ENCODE measurements around the gene PLEKHM2.

PLEKHM2 gene

GRCh38 chr1:15762546-15762945 lies 78.4 kb downstream of the PLEKHM2 start:
- no peak for DNase-seq

- DNase-seq = peak; percentile 57
These were observed 80.2 kb downstream of the PLEKHM2 start for GRCh38 chr1:15764269-15764764.

GRCh38 chr1:15764890-15765289 lies 80.8 kb downstream of the PLEKHM2 start:
- no peak for DNase-seq

GRCh38 chr1:15765495-15766194 lies 81.5 kb downstream of the PLEKHM2 start:
- DNase-seq = no peak

GRCh38 chr1:15767941-15768340 lies 83.8 kb downstream of the PLEKHM2 start:
- DNase-seq = no peak

GRCh38 chr1:15768388-15768787 lies 84.3 kb downstream of the PLEKHM2 start:
- DNase-seq = no peak

- no peak for DNase-seq
These were observed 86.3 kb downstream of the PLEKHM2 start for GRCh38 chr1:15770313-15770962.

GRCh38 chr1:15771836-15772515 lies 87.9 kb downstream of the PLEKHM2 start:
- no peak for DNase-seq

GRCh38 chr1:15775706-15776105 lies 91.6 kb downstream of the PLEKHM2 start:
- no peak for DNase-seq

- DNase-seq = no peak
These were observed 94.0 kb downstream of the PLEKHM2 start for GRCh38 chr1:15777909-15778707.
